Parathyroid adenoma (tissue), 2 donors: ENCODE data around the gene OSBPL1A.

Experiments used
- H2AFZ ChIP-seq: fragments of 300-600 bp; sonication (generic); one replicate; pipeline ENCODE4 v1.7.0; 2017; ENCODE audit warnings: antibody characterized with exemption, mild to moderate bottlenecking
- H3K27ac ChIP-seq: fragments of 300-600 bp; sonication (generic); one replicate; pipeline ENCODE4 v1.7.0; 2017
- H3K27me3 ChIP-seq: fragments of 300-600 bp; sonication (generic); one replicate; pipeline ENCODE4 v1.7.0; 2017; ENCODE audit warnings: low read length; ENCODE audit not compliant: control insufficient read depth, insufficient read depth
- H3K36me3 ChIP-seq: fragments of 300-600 bp; sonication (generic); one replicate; pipeline ENCODE4 v1.7.0; 2017; ENCODE audit warnings: low read length; ENCODE audit not compliant: control insufficient read depth, insufficient read depth
- H3K4me1 ChIP-seq: fragments of 300-600 bp; sonication (generic); one replicate; pipeline ENCODE4 v1.7.0; 2017; ENCODE audit warnings: control low read depth
- H3K4me2 ChIP-seq: fragments of 300-600 bp; sonication (generic); one replicate; pipeline ENCODE4 v1.7.0; 2017; ENCODE audit warnings: low read length
- H3K4me3 ChIP-seq: fragments of 300-600 bp; sonication (generic); one replicate; pipeline ENCODE4 v1.7.0; 2017; ENCODE audit warnings: low read depth, low read length
- H3K79me2 ChIP-seq: fragments of 300-600 bp; sonication (generic); one replicate; pipeline ENCODE4 v1.7.0; 2017; ENCODE audit warnings: control low read depth
- H3K9ac ChIP-seq: fragments of 300-600 bp; sonication (generic); one replicate; pipeline ENCODE4 v1.7.0; 2017; ENCODE audit warnings: mild to moderate bottlenecking
- H3K9me3 ChIP-seq: fragments of 300-600 bp; sonication (generic); one replicate; pipeline ENCODE4 v1.7.0; 2017; ENCODE audit warnings: low read length; ENCODE audit not compliant: control insufficient read depth
- TF ChIP-seq, protein P1 (sequence below): fragments of 300-600 bp; sonication (generic); IDR thresholded peaks from one replicate; pipeline ENCODE4 v1.7.0; 2017; ENCODE audit warnings: antibody characterized with exemption, mild to moderate bottlenecking
- donor health status: primary hyperparathyroidism.

Gene OSBPL1A

DNA sequence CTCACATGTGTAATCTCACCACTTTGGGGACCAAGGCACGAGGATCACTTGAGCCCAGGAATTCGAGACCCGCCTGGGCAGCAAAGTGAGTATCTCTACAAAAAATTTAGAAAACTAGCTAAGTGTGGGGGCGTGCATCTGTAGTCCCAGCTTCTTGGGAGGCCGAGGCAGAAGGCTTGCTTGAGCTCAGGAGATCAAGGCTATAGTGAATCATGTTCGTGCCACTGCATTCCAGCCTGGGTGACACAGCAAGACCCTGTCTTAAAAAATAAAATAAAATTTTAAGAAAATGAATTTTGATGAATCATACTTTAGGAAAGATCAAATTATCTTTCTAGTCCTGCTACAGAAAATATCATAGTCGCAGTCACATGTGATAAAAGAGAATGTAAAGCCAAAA lies 211.8 kb downstream of the OSBPL1A start:
- Histone ChIP-seq H2AFZ (no peak overlapping the region), H3K79me2 (no peaks in the 10 kb centered on the region), H3K9ac (no peak overlapping the region), H3K9me3 (no peaks in the 10 kb centered on the region), H3K36me3 (no peaks in the 10 kb centered on the region), H3K4me2 (no peak overlapping the region), H3K4me1 (peaks cover 2% of the 10 kb centered on the region), H3K4me3 (no peak overlapping the region), H3K27ac (no peak overlapping the region), H3K27me3 (no peaks in the 10 kb centered on the region)
- TF ChIP-seq, protein P1, sequence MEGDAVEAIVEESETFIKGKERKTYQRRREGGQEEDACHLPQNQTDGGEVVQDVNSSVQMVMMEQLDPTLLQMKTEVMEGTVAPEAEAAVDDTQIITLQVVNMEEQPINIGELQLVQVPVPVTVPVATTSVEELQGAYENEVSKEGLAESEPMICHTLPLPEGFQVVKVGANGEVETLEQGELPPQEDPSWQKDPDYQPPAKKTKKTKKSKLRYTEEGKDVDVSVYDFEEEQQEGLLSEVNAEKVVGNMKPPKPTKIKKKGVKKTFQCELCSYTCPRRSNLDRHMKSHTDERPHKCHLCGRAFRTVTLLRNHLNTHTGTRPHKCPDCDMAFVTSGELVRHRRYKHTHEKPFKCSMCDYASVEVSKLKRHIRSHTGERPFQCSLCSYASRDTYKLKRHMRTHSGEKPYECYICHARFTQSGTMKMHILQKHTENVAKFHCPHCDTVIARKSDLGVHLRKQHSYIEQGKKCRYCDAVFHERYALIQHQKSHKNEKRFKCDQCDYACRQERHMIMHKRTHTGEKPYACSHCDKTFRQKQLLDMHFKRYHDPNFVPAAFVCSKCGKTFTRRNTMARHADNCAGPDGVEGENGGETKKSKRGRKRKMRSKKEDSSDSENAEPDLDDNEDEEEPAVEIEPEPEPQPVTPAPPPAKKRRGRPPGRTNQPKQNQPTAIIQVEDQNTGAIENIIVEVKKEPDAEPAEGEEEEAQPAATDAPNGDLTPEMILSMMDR, result no peak

DNA sequence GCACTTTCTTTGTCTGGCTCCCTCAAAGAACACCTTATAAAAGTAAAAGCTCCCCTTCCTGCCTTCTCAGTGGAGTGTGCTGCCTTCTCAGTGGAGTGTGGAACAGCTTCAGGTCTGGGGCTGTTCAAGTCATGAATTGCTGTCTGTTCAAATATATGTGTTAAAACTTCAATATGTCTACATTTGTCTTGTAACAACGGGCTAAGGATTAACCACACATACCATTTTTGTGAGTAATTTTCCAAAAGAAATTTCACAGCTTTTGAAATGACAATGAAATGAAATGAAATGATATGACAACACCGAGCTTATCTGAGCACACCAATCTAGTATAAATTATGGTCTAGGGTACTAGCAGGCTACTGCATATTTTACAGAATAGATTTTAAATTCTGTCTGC lies 215.8 kb downstream of the OSBPL1A start:
- Histone ChIP-seq H3K4me1 (no peaks in the 10 kb centered on the region), H3K27me3 (no peaks in the 10 kb centered on the region), H3K4me3 (no peak overlapping the region), H3K9me3 (no peaks in the 10 kb centered on the region), H3K4me2 (no peak overlapping the region), H2AFZ (no peak overlapping the region), H3K79me2 (no peaks in the 10 kb centered on the region), H3K27ac (no peak overlapping the region), H3K36me3 (no peaks in the 10 kb centered on the region), H3K9ac (no peak overlapping the region)
- TF ChIP-seq, protein P1, result no peak

DNA sequence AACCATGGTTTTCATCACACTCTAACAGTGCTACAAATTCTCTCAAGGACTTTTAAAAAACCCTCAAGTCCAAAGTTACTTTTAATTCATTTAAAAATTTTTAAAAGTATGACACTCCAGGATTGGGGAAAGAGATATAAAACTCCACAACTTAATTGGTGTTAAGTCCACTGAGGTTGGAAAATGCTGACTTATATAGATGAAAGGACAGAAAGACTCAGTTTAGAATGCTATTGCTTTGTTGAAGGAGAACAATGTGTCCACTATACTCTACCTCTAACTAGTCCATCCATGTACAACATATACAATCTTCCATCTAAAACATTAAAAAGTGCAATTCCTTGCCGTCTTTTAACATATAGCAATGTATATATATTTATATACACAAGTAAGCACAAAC lies 217.6 kb downstream of the OSBPL1A start:
- H2AFZ ChIP-seq, result no peak overlapping the region
- no peak overlapping the region for H3K9ac ChIP-seq
- no peak overlapping the region for H3K4me2 ChIP-seq
- TF ChIP-seq, protein P1, result no peak
- H3K9me3 ChIP-seq, result no peaks in the 10 kb centered on the region
- H3K27ac ChIP-seq, result no peak overlapping the region
- no peak overlapping the region for H3K4me3 ChIP-seq
- H3K79me2 ChIP-seq, result no peaks in the 10 kb centered on the region
- H3K27me3 ChIP-seq, result no peaks in the 10 kb centered on the region
- no peaks in the 10 kb centered on the region for H3K36me3 ChIP-seq
- no peaks in the 10 kb centered on the region for H3K4me1 ChIP-seq

DNA sequence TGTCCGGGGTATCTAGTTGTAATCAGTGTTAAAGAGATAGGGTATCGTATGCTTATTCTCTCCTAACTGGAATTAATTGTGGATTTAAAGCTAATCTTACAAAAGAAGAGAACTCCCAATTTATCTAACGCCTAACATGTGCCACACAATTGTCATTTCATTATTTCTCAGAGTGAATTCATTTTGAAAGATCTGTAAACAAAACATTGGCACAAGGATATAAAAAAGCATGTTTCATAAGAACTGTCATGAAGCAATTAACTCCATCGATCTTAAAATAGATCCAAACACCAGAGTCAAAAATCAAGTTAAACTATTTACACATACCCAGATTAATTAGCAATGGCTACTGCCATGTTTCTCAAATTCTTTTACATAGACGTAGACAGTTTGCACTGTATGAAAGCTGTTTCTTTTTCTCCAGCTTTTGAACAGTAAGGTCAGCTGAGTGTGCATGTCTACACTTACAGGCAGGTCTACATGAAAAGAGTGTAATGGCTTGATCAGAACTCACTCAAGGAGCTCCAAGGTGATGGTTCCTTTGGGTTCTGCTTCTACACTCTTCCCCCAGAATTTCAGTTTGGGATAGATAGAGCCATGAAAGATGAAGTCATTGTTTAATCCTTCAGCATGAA lies 220.0 kb downstream of the OSBPL1A start:
- Histone ChIP-seq H2AFZ (no peak overlapping the region), H3K79me2 (no peaks in the 10 kb centered on the region), H3K9me3 (no peaks in the 10 kb centered on the region), H3K4me1 (no peaks in the 10 kb centered on the region), H3K27ac (no peak overlapping the region), H3K4me2 (no peak overlapping the region), H3K9ac (no peak overlapping the region), H3K36me3 (no peaks in the 10 kb centered on the region), H3K4me3 (no peak overlapping the region), H3K27me3 (no peaks in the 10 kb centered on the region)
- TF ChIP-seq, protein P1, result no peak

DNA sequence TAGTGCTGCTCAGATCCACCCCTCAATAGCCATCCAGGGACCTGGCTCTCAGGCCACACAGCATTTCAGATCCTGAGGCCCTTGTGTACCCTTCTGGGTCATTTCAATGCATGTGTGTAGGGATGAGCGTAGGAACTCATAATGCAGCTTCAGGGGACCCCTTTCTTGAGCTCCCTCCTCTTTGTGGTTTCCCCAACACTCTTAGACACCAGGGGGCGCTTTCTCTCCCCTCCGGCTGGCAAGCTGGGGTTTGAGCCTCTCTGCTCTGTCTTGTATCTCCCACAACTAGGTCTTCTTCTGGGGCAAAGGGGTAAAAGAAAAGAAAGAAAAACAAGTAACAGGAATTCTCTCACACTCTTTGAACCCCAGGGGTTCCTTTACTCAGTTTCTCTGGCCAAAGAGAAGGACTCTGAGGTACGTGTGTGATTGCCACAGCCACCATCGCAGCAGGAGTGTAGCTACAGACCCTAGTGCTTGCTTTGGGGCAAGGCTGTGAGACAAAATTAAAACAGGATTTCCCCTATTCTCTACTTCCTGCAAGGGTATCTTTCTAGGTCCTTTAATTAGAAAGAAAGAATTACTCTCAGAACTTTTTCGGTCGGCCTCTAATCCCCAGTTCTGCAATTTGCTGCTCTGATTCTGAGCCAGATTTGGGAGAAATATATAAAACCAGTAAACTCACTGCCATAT lies 220.8 kb downstream of the OSBPL1A start:
- H3K4me1 ChIP-seq, result no peaks in the 10 kb centered on the region
- no peak overlapping the region for H2AFZ ChIP-seq
- TF ChIP-seq, protein P1, result peak; percentile 74
- no peaks in the 10 kb centered on the region for H3K9me3 ChIP-seq
- H3K4me2 ChIP-seq, result no peak overlapping the region
- no peaks in the 10 kb centered on the region for H3K27me3 ChIP-seq
- no peaks in the 10 kb centered on the region for H3K79me2 ChIP-seq
- no peak overlapping the region for H3K4me3 ChIP-seq
- no peak overlapping the region for H3K27ac ChIP-seq
- no peak overlapping the region for H3K9ac ChIP-seq
- no peaks in the 10 kb centered on the region for H3K36me3 ChIP-seq
